IPS DF 6.9 (cell line): ENCODE measurements around the gene CWC22.
A peak's percentile ranks its signal among the peaks of the same experiment; 100 is the strongest.
"Not testable (repeated sequence)": the region's sequence is repeated elsewhere in the genome, so short reads cannot be mapped to it uniquely, and the experiment has no call there.

Experiments
- DNase-seq: peaks from one replicate; pipeline ENCODE4 v3.0.0-alpha.2; 2013; ENCODE audit warnings: low read depth, low spot score
- H3K27ac ChIP-seq: one replicate; pipeline ENCODE4 v1.5.1; 2013; ENCODE audit warnings: low read length, control low read depth
- H3K27me3 ChIP-seq: 2 replicates; pipeline ENCODE4 v1.6.1; 2013; ENCODE audit warnings: mild to moderate bottlenecking, low read length; ENCODE audit not compliant: control insufficient read depth, insufficient read depth
- H3K36me3 ChIP-seq: 2 replicates; pipeline ENCODE4 v1.6.1; 2013; ENCODE audit warnings: low read length; ENCODE audit not compliant: control insufficient read depth, insufficient read depth
- H3K4me1 ChIP-seq: 2 replicates; pipeline ENCODE4 v1.6.1; 2013; ENCODE audit warnings: low read length; ENCODE audit not compliant: control insufficient read depth, insufficient read depth
- H3K4me3 ChIP-seq: 2 replicates; pipeline ENCODE4 v1.5.1; 2013; ENCODE audit warnings: mild to moderate bottlenecking, low read length
- H3K9me3 ChIP-seq: 2 replicates; pipeline ENCODE4 v1.6.1; 2013; ENCODE audit warnings: low read length, inconsistent platforms; ENCODE audit not compliant: control insufficient read depth, insufficient read depth
- WGBS: extraction: QIAGEN DNeasy Blood & Tissue Kit; methylation state at CpG from one replicate; pipeline ENCODE4 v1.1.7; 2013; ENCODE audit warnings: mixed read lengths, missing lambda C conversion rate; ENCODE audit not compliant: insufficient read length, insufficient coverage; 5-methylcytosine and 5-hydroxymethylcytosine counted together

The CWC22 gene

GRCh38 chr2:180033993-180034894 is 27.1 kb upstream of the CWC22 start:
- H3K4me3 ChIP-seq: no peak overlapping the region
- no peak overlapping the region for H3K27ac ChIP-seq
- no peaks in the 10 kb centered on the region for H3K27me3 ChIP-seq
- DNase-seq: no peak
- no peaks in the 10 kb centered on the region for H3K36me3 ChIP-seq
- no peaks in the 10 kb centered on the region; the same call in 1 of the 2 replicates for H3K4me1 ChIP-seq
- no peaks in the 10 kb centered on the region for H3K9me3 ChIP-seq
- WGBS: no CpG with 5 or more reads among the region's 5 CpGs

GRCh38 chr2:180029575-180029974 is 22.5 kb upstream of the CWC22 start:
- DNase-seq: no peak
- WGBS: no CpG with 5 or more reads among the region's 1 CpG
- H3K4me3 ChIP-seq: no peak overlapping the region
- no peaks in the 10 kb centered on the region for H3K36me3 ChIP-seq
- H3K27me3 ChIP-seq: no peaks in the 10 kb centered on the region
- H3K9me3 ChIP-seq: no peaks in the 10 kb centered on the region
- H3K4me1 ChIP-seq: no peaks in the 10 kb centered on the region; the same call in 1 of the 2 replicates
- H3K27ac ChIP-seq: no peak overlapping the region

- no CpG with 5 or more reads among the region's 23 CpGs for WGBS
- Histone ChIP-seq H3K4me1 (no peaks in the 10 kb centered on the region; the same call in 1 of the 2 replicates), H3K27me3 (no peaks in the 10 kb centered on the region), H3K4me3 (no peak overlapping the region), H3K27ac (no peak overlapping the region), H3K9me3 (no peaks in the 10 kb centered on the region), H3K36me3 (no peaks in the 10 kb centered on the region)
- no peak for DNase-seq
Measured at GRCh38 chr2:180021850-180022249, 14.8 kb upstream of the CWC22 start.

- H3K27ac ChIP-seq: no peak overlapping the region
- DNase-seq: no peak
- WGBS: no CpG with 5 or more reads among the region's 4 CpGs
- H3K4me1 ChIP-seq: no peaks in the 10 kb centered on the region
- no peak overlapping the region for H3K4me3 ChIP-seq
- H3K36me3 ChIP-seq: no peaks in the 10 kb centered on the region
- H3K27me3 ChIP-seq: no peaks in the 10 kb centered on the region
- no peaks in the 10 kb centered on the region for H3K9me3 ChIP-seq
Measured at GRCh38 chr2:180017784-180018183, 10.7 kb upstream of the CWC22 start.

GRCh38 chr2:180016937-180017336 is 9.8 kb upstream of the CWC22 start:
- DNase-seq: no peak
- no peak overlapping the region for H3K27ac ChIP-seq
- H3K36me3 ChIP-seq: no peaks in the 10 kb centered on the region
- H3K4me1 ChIP-seq: no peaks in the 10 kb centered on the region
- WGBS: no CpG with 5 or more reads among the region's 2 CpGs
- H3K4me3 ChIP-seq: no peak overlapping the region
- no peaks in the 10 kb centered on the region for H3K9me3 ChIP-seq
- H3K27me3 ChIP-seq: no peaks in the 10 kb centered on the region

- no peaks in the 10 kb centered on the region for H3K9me3 ChIP-seq
- no peak for DNase-seq
- no peaks in the 10 kb centered on the region for H3K27me3 ChIP-seq
- H3K4me3 ChIP-seq: no peak overlapping the region
- no peaks in the 10 kb centered on the region for H3K36me3 ChIP-seq
- no peak overlapping the region for H3K27ac ChIP-seq
- no peaks in the 10 kb centered on the region for H3K4me1 ChIP-seq
- no CpG with 5 or more reads among the region's 5 CpGs for WGBS
Measured at GRCh38 chr2:180015951-180016709, 9.0 kb upstream of the CWC22 start.

- WGBS: no CpG with 5 or more reads among the region's 4 CpGs
- Histone ChIP-seq H3K4me3 (no peak overlapping the region), H3K27ac (no peak overlapping the region), H3K27me3 (no peaks in the 10 kb centered on the region), H3K4me1 (no peaks in the 10 kb centered on the region), H3K36me3 (no peaks in the 10 kb centered on the region), H3K9me3 (no peaks in the 10 kb centered on the region)
- no peak for DNase-seq
Measured at GRCh38 chr2:180012523-180012922, 5.4 kb upstream of the CWC22 start.

GRCh38 chr2:180010701-180011100 is 3.6 kb upstream of the CWC22 start:
- H3K36me3 ChIP-seq: no peaks in the 10 kb centered on the region
- no peak for DNase-seq
- no peak overlapping the region for H3K27ac ChIP-seq
- no peaks in the 10 kb centered on the region for H3K27me3 ChIP-seq
- H3K4me1 ChIP-seq: no peaks in the 10 kb centered on the region
- no peaks in the 10 kb centered on the region for H3K9me3 ChIP-seq
- no CpG with 5 or more reads among the region's 2 CpGs for WGBS
- no peak overlapping the region for H3K4me3 ChIP-seq

GRCh38 chr2:180006231-180006630 is 866 bp downstream of the CWC22 start:
- H3K9me3 ChIP-seq: no peaks in the 10 kb centered on the region
- H3K4me3 ChIP-seq: peak overlapping the region; percentile 79; the same call in 1 of the 2 replicates
- no peak overlapping the region for H3K27ac ChIP-seq
- no peaks in the 10 kb centered on the region; the same call in 1 of the 2 replicates for H3K27me3 ChIP-seq
- WGBS: no CpG with 5 or more reads among the region's 7 CpGs
- H3K4me1 ChIP-seq: peaks cover 2% of the 10 kb centered on the region
- H3K36me3 ChIP-seq: no peaks in the 10 kb centered on the region
- no peak for DNase-seq

GRCh38 chr2:180005465-180005864 is 1.6 kb downstream of the CWC22 start:
- not testable (repeated sequence) for H3K36me3 ChIP-seq, H3K4me3 ChIP-seq, H3K27me3 ChIP-seq, H3K9me3 ChIP-seq, H3K4me1 ChIP-seq, DNase-seq, H3K27ac ChIP-seq
- no CpG with 5 or more reads among the region's 7 CpGs for WGBS
